Testis (tissue), 3 donors: ENCODE results near the gene GNL1. TPM values are rescaled to one million over a fixed set of nuclear protein-coding genes. Genes with fewer than 3 reads are reported as not detected.

ENCODE experiments used
- microRNA counts, 2 donors: library from miRNA; unstranded; fragments of <30 nt; microRNA quantifications; one replicate each; lab custom pipeline; 2016
- microRNA-seq, 2 donors: library from miRNA; unstranded; fragments of <30 nt; microRNA quantifications; one replicate each; pipeline ENCODE4, GENCODE V29; 2016; ENCODE audit warnings: borderline number of aligned reads in 2 of 2, borderline replicate concordance in 1 of 2
- polyA plus RNA-seq: library from polyadenylated mRNA; stranded (reverse); fragments of 350-450 nt; fragmentation: Illumina TruSeq; extraction: RNeasy Lipid Tissue Mini Kit (QIAGEN cat#74804); gene quantifications from one replicate; pipeline ENCODE4 v1.2.3, GENCODE V29; 2014; ENCODE audit warnings: low read depth, low replicate concordance; ENCODE audit not compliant: insufficient read depth
- small RNA-seq, 2 donors: library from RNA; depleted of rRNA; stranded (forward); fragments of <200 nt; gene quantifications; one replicate each; pipeline ENCODE3, GENCODE V24; 2016
- total RNA-seq, 2 donors: library from RNA; depleted of rRNA; stranded (reverse); fragments of >200 nt; gene quantifications; one replicate each; pipeline ENCODE4 v1.2.3, GENCODE V29; 2016

The GNL1 gene
- total and polyA plus RNA-seq, 3 donors from 2014 or later, result 68.7 to 205 (median 72.8) TPM

MicroRNAs within 50 kb of the gene (microRNA counts, 767-probe panel; counts per million panel counts)
- microRNA hsa-miR-877-5p (lab: Ali Mortazavi, UCI), result 0 to 152 counts per million in 2 donors

Small RNA genes lying within 50 kb of the gene (microRNA-seq; reads per million reads assigned to microRNA genes)
- gene MIR877, result 88.3 to 152 reads per million in 2 donors

Small RNA genes lying within 50 kb of the gene (small RNA-seq; reads per million reads assigned to genes)
- 2.1 to 3.0 reads per million in 2 donors for gene MIR877

Other genes starting within 250 kb of the GNL1 start
- gene TRIM39, start 229.6 kb downstream of the GNL1 start, total RNA-seq, result 10 to 100 TPM; 30.6 to 33.6 TPM
- gene TRIM39, start 229.6 kb downstream of the GNL1 start, polyA plus RNA-seq, result 58.1 TPM
- 100 to 1,000 TPM in 1 of 2 donors, 10 to 100 TPM in 1; 94.3 to 101 TPM for gene RPP21, start 211.3 kb downstream of the GNL1 start, total RNA-seq
- gene RPP21, start 211.3 kb downstream of the GNL1 start, polyA plus RNA-seq, result 49.8 TPM
- 100 to 1,000 TPM in 1 of 2 donors, 10 to 100 TPM in 1; 90.2 to 145 TPM for gene HLA-E, start 67.0 kb downstream of the GNL1 start, total RNA-seq
- 253 TPM for gene HLA-E, start 67.0 kb downstream of the GNL1 start, polyA plus RNA-seq
- gene PRR3, start 806 bp upstream of the GNL1 start, total RNA-seq, result 10 to 100 TPM; 11.2 to 22.9 TPM
- 11.0 TPM for gene PRR3, start 806 bp upstream of the GNL1 start, polyA plus RNA-seq
- 10 to 100 TPM; 63.2 to 67.1 TPM for gene ABCF1, start 15.0 kb upstream of the GNL1 start, total RNA-seq
- 104 TPM for gene ABCF1, start 15.0 kb upstream of the GNL1 start, polyA plus RNA-seq
- 10 to 100 TPM; 50.8 to 72.7 TPM for gene PPP1R10, start 60.8 kb upstream of the GNL1 start, total RNA-seq
- 47.4 TPM for gene PPP1R10, start 60.8 kb upstream of the GNL1 start, polyA plus RNA-seq
- 10 to 100 TPM; 36.1 to 49.5 TPM for gene MRPS18B, start 61.4 kb upstream of the GNL1 start, total RNA-seq
- gene MRPS18B, start 61.4 kb upstream of the GNL1 start, polyA plus RNA-seq, result 54.5 TPM
- 10 to 100 TPM; 20.7 to 36.4 TPM for gene ATAT1, start 70.4 kb upstream of the GNL1 start, total RNA-seq
- gene ATAT1, start 70.4 kb upstream of the GNL1 start, polyA plus RNA-seq, result 29.4 TPM
- gene C6orf136, start 90.6 kb upstream of the GNL1 start, total RNA-seq, result 10 to 100 TPM; 17.8 to 22.0 TPM
- gene C6orf136, start 90.6 kb upstream of the GNL1 start, polyA plus RNA-seq, result 26.0 TPM
- gene DHX16, start 116.5 kb upstream of the GNL1 start, total RNA-seq, result 10 to 100 TPM; 68.0 TPM
- 109 TPM for gene DHX16, start 116.5 kb upstream of the GNL1 start, polyA plus RNA-seq
- 1 to 10 TPM; 9.0 to 9.3 TPM for gene PPP1R18, start 130.2 kb upstream of the GNL1 start, total RNA-seq
- 24.9 TPM for gene PPP1R18, start 130.2 kb upstream of the GNL1 start, polyA plus RNA-seq
- gene NRM, start 134.5 kb upstream of the GNL1 start, total RNA-seq, result 10 to 100 TPM in 1 of 2 donors, 1 to 10 TPM in 1; 9.5 to 10.5 TPM
- 26.6 TPM for gene NRM, start 134.5 kb upstream of the GNL1 start, polyA plus RNA-seq
- gene MDC1, start 160.8 kb upstream of the GNL1 start, total RNA-seq, result 10 to 100 TPM; 56.6 to 79.3 TPM
- 155 TPM for gene MDC1, start 160.8 kb upstream of the GNL1 start, polyA plus RNA-seq
- gene TUBB, start 163.9 kb upstream of the GNL1 start, total RNA-seq, result 100 to 1,000 TPM; 173 to 252 TPM
- 309 TPM for gene TUBB, start 163.9 kb upstream of the GNL1 start, polyA plus RNA-seq
- 10 to 100 TPM; 84.1 to 88.1 TPM for gene FLOT1, start 186.2 kb upstream of the GNL1 start, total RNA-seq
- gene FLOT1, start 186.2 kb upstream of the GNL1 start, polyA plus RNA-seq, result 169 TPM
- 1 to 10 TPM; 1.4 to 7.7 TPM for gene IER3, start 188.1 kb upstream of the GNL1 start, total RNA-seq
- 11.1 TPM for gene IER3, start 188.1 kb upstream of the GNL1 start, polyA plus RNA-seq